SK-N-SH (cell line): ENCODE results near the gene FSTL5. TPM values are rescaled to one million over a fixed set of nuclear protein-coding genes. Genes with fewer than 3 reads are reported as not detected.

Experiments
- CTCF ChIA-PET: fragments of 300-600, 350-600 bp; formaldehyde crosslinking; extraction: SDS; loops from one replicate; lab custom pipeline; 2021; lab: Yijun Ruan, JAX
- POLR2A ChIA-PET: fragments of 350-600 bp; sonication (Branson Sonifier 250); formaldehyde crosslinking; extraction: SDS; loops from one replicate; lab custom pipeline; 2020; ENCODE audit warnings: antibody characterized with exemption, inconsistent platforms; lab: Yijun Ruan, JAX
- DNase-seq: peaks from one replicate; pipeline ENCODE4 v3.0.0; 2012
- H2AFZ ChIP-seq: fragments of 200-600 bp; sonication (generic); 2 replicates; pipeline ENCODE4 v1.8.1; 2016; ENCODE audit warnings: antibody characterized with exemption, mild to moderate bottlenecking, low read depth
- H3F3A ChIP-seq: fragments of 200-600 bp; sonication (generic); replicated peaks from 2 replicates; pipeline ENCODE3; 2016; ENCODE audit warnings: antibody characterized with exemption, mild to moderate bottlenecking; ENCODE audit not compliant: insufficient read depth
- H3K27ac ChIP-seq, 2 experiments: fragments of 200-500 bp in 1 of 2; fragments of 200-600 bp in 1 of 2; sonication (Bioruptor generic) in 1 of 2; sonication (generic), shearing (Covaris generic) in 1 of 2; 2 replicates each; pipeline versions ENCODE4 v1.5.1 to v1.6.1; 2014 to 2016; ENCODE audit warnings: low read depth in 2 of 2, inconsistent platforms in 1 of 2, low read length in 1 of 2, mild to moderate bottlenecking in 1 of 2, mixed read lengths in 1 of 2
- H3K27me3 ChIP-seq: fragments of 200-600 bp; sonication (generic), shearing (Covaris generic); 2 replicates; pipeline ENCODE4 v1.6.1; 2016; ENCODE audit warnings: mixed run types; ENCODE audit not compliant: insufficient read depth
- H3K36me3 ChIP-seq, 2 experiments: fragments of 200-500 bp in 1 of 2; fragments of 200-600 bp in 1 of 2; sonication (Bioruptor generic) in 1 of 2; sonication (generic) in 1 of 2; replicated peaks in 1 of 2; 2 replicates each; pipeline versions ENCODE3 to v1.5.1; 2014 to 2016; ENCODE audit warnings: low read length in 1 of 2, mild to moderate bottlenecking in 1 of 2; ENCODE audit not compliant: insufficient read depth in 2 of 2, control insufficient read depth in 1 of 2
- H3K4me1 ChIP-seq, 2 experiments: fragments of 200-500 bp in 1 of 2; fragments of 200-600 bp in 1 of 2; sonication (Bioruptor generic) in 1 of 2; sonication (generic), shearing (Covaris generic) in 1 of 2; 2 replicates each; pipeline versions ENCODE4 v1.5.1 to v1.6.1; 2014 to 2016; ENCODE audit warnings: low read depth in 1 of 2, low read length in 1 of 2, mixed run types in 1 of 2; ENCODE audit not compliant: insufficient read depth in 2 of 2, control insufficient read depth in 1 of 2
- H3K4me2 ChIP-seq: fragments of 200-600 bp; sonication (generic), shearing (Covaris generic); 2 replicates; pipeline ENCODE4 v1.6.1; 2017; ENCODE audit warnings: mixed run types
- H3K4me3 ChIP-seq, 2 experiments: fragments of 200-500 bp in 1 of 2; fragments of 200-600 bp in 1 of 2; sonication (Bioruptor generic) in 1 of 2; sonication (generic), shearing (Covaris generic) in 1 of 2; 2 replicates each; pipeline versions ENCODE4 v1.5.1 to v1.8.1; 2014 to 2016; ENCODE audit warnings: low read depth in 2 of 2, inconsistent platforms in 1 of 2, low read length in 1 of 2, mild to moderate bottlenecking in 1 of 2, mixed read lengths in 1 of 2, moderate library complexity in 1 of 2
- H3K79me2 ChIP-seq: fragments of 200-600 bp; sonication (generic); 2 replicates; pipeline ENCODE4 v1.8.1; 2017; ENCODE audit warnings: mild to moderate bottlenecking; ENCODE audit not compliant: insufficient read depth
- H3K9ac ChIP-seq: fragments of 200-600 bp; sonication (generic); 2 replicates; pipeline ENCODE4 v1.6.1; 2017; ENCODE audit warnings: mixed run types
- H3K9me2 ChIP-seq: fragments of 200-600 bp; sonication (generic); 2 replicates; pipeline ENCODE4 v1.6.1; 2017; ENCODE audit warnings: mixed run types
- H3K9me3 ChIP-seq: fragments of 200-600 bp; sonication (generic); 2 replicates; pipeline ENCODE4 v1.6.1; 2017; ENCODE audit warnings: mixed run types, mild to moderate bottlenecking, moderate library complexity
- H4K20me1 ChIP-seq: fragments of 200-600 bp; sonication (generic); 2 replicates; pipeline ENCODE4 v1.6.1; 2017; ENCODE audit warnings: mild to moderate bottlenecking, mixed run types; ENCODE audit not compliant: insufficient read depth
- CHD2 ChIP-seq: fragments of 150-350 bp; IDR thresholded peaks from 2 replicates; pipeline ENCODE4 v1.6.1; 2018; ENCODE audit warnings: low read length; ENCODE audit not compliant: partially characterized antibody
- ELF1 ChIP-seq: IDR thresholded peaks from 2 replicates; pipeline ENCODE4 v1.4.0; 2012
- EP300 ChIP-seq, 2 experiments: IDR thresholded peaks; 2 replicates each; pipeline versions ENCODE4 v1.4.0 to v1.6.1; 2012; ENCODE audit warnings: borderline replicate concordance in 1 of 2, low read depth in 1 of 2, low read length in 1 of 2
- FOSL2 ChIP-seq: IDR thresholded peaks from 2 replicates; pipeline ENCODE4 v1.4.0; 2012; ENCODE audit warnings: low read depth, mild to moderate bottlenecking, moderate library complexity, borderline replicate concordance
- FOXJ3 ChIP-seq: sonication (generic); formaldehyde crosslinking; IDR thresholded peaks from 2 replicates; pipeline ENCODE4 v1.5.1; 2020; ENCODE audit warnings: mild to moderate bottlenecking, missing genetic modification reagents
- FOXM1 ChIP-seq: IDR thresholded peaks from 2 replicates; pipeline ENCODE4 v1.4.0; 2012; ENCODE audit warnings: low read depth, mild to moderate bottlenecking
- GABPA ChIP-seq: IDR thresholded peaks from 2 replicates; pipeline ENCODE4 v1.4.0; 2012; ENCODE audit warnings: low read depth, mild to moderate bottlenecking
- IRF3 ChIP-seq: fragments of 150-350 bp; IDR thresholded peaks from 2 replicates; pipeline ENCODE4 v1.6.1; 2016; ENCODE audit warnings: mild to moderate bottlenecking, low read depth, low read length
- MAX ChIP-seq: IDR thresholded peaks from 2 replicates; pipeline ENCODE4 v1.4.0; 2012; ENCODE audit warnings: low read depth
- MEF2A ChIP-seq: IDR thresholded peaks from 2 replicates; pipeline ENCODE4 v1.4.0; 2012; ENCODE audit warnings: low read depth, borderline replicate concordance
- NFIC ChIP-seq: IDR thresholded peaks from 2 replicates; pipeline ENCODE4 v1.4.0; 2012; ENCODE audit warnings: borderline replicate concordance
- NRF1 ChIP-seq: IDR thresholded peaks from 2 replicates; pipeline ENCODE4 v1.6.1; 2012; ENCODE audit warnings: low read depth, mild to moderate bottlenecking, low read length
- PBX3 ChIP-seq: IDR thresholded peaks from 2 replicates; pipeline ENCODE4; 2012
- REST ChIP-seq: IDR thresholded peaks from 2 replicates; pipeline ENCODE4 v1.6.1; 2012; ENCODE audit warnings: mild to moderate bottlenecking, low read depth, low read length, moderate library complexity
- RFX5 ChIP-seq: IDR thresholded peaks from 2 replicates; pipeline ENCODE4 v1.6.1; 2012; ENCODE audit warnings: mild to moderate bottlenecking, improper control_type of control experiment, low read length
- RXRA ChIP-seq: IDR thresholded peaks from 2 replicates; pipeline ENCODE4 v1.4.0; 2012; ENCODE audit warnings: low read depth, mild to moderate bottlenecking, borderline replicate concordance
- SIN3A ChIP-seq: IDR thresholded peaks from 2 replicates; pipeline ENCODE4 v1.6.1; 2012; ENCODE audit warnings: low read depth, mild to moderate bottlenecking, low read length, moderate library complexity, borderline replicate concordance
- SMC3 ChIP-seq: IDR thresholded peaks from 2 replicates; pipeline ENCODE4 v1.6.1; 2012; ENCODE audit warnings: low read depth, low read length, improper control_type of control experiment
- TEAD4 ChIP-seq: IDR thresholded peaks from 2 replicates; pipeline ENCODE4 v1.4.0; 2012; ENCODE audit warnings: mild to moderate bottlenecking, borderline replicate concordance; ENCODE audit not compliant: insufficient read depth
- USF2 ChIP-seq: fragments of 150-350 bp; IDR thresholded peaks from 2 replicates; pipeline ENCODE4 v1.6.1; 2017; ENCODE audit warnings: antibody characterized with exemption, low read length, low read depth, borderline replicate concordance
- ZBTB33 ChIP-seq: IDR thresholded peaks from 2 replicates; pipeline ENCODE4 v1.4.0; 2012; ENCODE audit warnings: low read depth, borderline replicate concordance
- WGBS: methylation state at CpG from one replicate; pipeline ENCODE4 v1.1.6; 2017; ENCODE audit warnings: low lambda C conversion rate; 5-methylcytosine and 5-hydroxymethylcytosine counted together
- polyA plus RNA-seq, 3 experiments: library from polyadenylated mRNA; depleted of rRNA; stranded (reverse); fragments of >200 nt; gene quantifications; 2 replicates each; pipeline ENCODE4 v1.2.3, GENCODE V29; 2012

The FSTL5 gene
- polyA plus RNA-seq, 1 of the 3 experiments (the other 2 are of a cell fraction), result 0.07 TPM

- TF ChIP-seq NRF1 (no peak), ZBTB33 (no peak), FOXJ3 (CRISPR knock-in tag) (no peak), RFX5 (no peak), IRF3 (no peak)
These were observed 638.7 kb downstream of the FSTL5 start (continued) for GRCh38 chr4:161525121-161525520.

GRCh38 chr4:161522031-161522430 lies 641.8 kb downstream of the FSTL5 start:
- peaks cover 0 to 2% of the 10 kb centered on the region in 2 experiments; a peak in 2 of 4 replicates for H3K4me1 ChIP-seq
- TF ChIP-seq TEAD4, result no peak
- no peak for TF ChIP-seq GABPA
- no peak for TF ChIP-seq PBX3
- TF ChIP-seq REST, result no peak
- no peak for TF ChIP-seq MAX
- TF ChIP-seq NFIC, result no peak
- no peak for TF ChIP-seq MEF2A
- no peak for TF ChIP-seq USF2
- no peak for TF ChIP-seq FOXM1
- no peak for TF ChIP-seq RXRA
- TF ChIP-seq SIN3A, result no peak
- TF ChIP-seq SMC3, result no peak
- TF ChIP-seq CHD2, result no peak
- no peak for TF ChIP-seq ELF1
- no peak for TF ChIP-seq EP300 (IDR thresholded peaks at IDR 0.05; ENCODE audit: borderline replicate concordance in 1 of 2, low read depth in 1 of 2, low read length in 1 of 2)
- no peak for TF ChIP-seq FOSL2
- no peaks in the 10 kb centered on the region for H3K9me3 ChIP-seq
- H3K4me2 ChIP-seq, result no peak overlapping the region
- H3K9me2 ChIP-seq, result no peaks in the 10 kb centered on the region
- CTCF ChIA-PET, result no interaction called here
- POLR2A ChIA-PET, result no interaction called here
- DNase-seq, result no peak
- 36% methylated on average over 3 of the region's 3 CpGs for WGBS
- H3F3A ChIP-seq, result no peaks in the 10 kb centered on the region
- no peaks in the 10 kb centered on the region for H3K79me2 ChIP-seq
- H3K27ac ChIP-seq, result no peak overlapping the region
- no peaks in the 10 kb centered on the region for H3K36me3 ChIP-seq
- no peak overlapping the region for H3K4me3 ChIP-seq
- H4K20me1 ChIP-seq, result no peaks in the 10 kb centered on the region
- H3K27me3 ChIP-seq, result no peaks in the 10 kb centered on the region
- no peak overlapping the region for H3K9ac ChIP-seq
- H2AFZ ChIP-seq, result no peak overlapping the region
